NCI-H1092 treated with DMSO at 0.1 percent for 48 hours (cell line): Measurements from ENCODE around the gene CEACAM5.
"Not testable (repeated sequence)": the region's sequence is repeated elsewhere in the genome, so short reads cannot be mapped to it uniquely, and the experiment has no call there.

Source experiments
- DNase-seq: peaks from one replicate; lab custom pipeline; 2025; lab: John Stamatoyannopoulos, UW

CEACAM5 gene

GRCh38 chr19:41740415-41741243 is 32.2 kb downstream of the CEACAM5 start:
- DNase-seq, result no peak

DNA sequence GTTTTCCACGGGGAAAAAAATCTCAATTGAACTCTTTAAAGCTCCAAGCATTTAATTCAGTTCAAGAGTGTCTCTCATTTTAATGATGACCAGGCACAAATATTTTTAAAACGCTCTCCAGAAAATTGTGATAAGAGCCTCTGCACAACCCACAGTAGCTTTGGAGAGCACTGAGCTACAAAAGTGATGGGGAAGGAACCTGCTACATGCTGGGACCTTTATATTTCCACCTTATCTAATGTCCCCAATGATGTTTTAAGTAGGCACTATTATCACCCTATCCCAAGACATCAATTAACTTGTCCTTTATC is 32.8 kb downstream of the CEACAM5 start:
- no peak for DNase-seq

GRCh38 chr19:41744850-41745249 is 36.4 kb downstream of the CEACAM5 start:
- no peak for DNase-seq

DNA sequence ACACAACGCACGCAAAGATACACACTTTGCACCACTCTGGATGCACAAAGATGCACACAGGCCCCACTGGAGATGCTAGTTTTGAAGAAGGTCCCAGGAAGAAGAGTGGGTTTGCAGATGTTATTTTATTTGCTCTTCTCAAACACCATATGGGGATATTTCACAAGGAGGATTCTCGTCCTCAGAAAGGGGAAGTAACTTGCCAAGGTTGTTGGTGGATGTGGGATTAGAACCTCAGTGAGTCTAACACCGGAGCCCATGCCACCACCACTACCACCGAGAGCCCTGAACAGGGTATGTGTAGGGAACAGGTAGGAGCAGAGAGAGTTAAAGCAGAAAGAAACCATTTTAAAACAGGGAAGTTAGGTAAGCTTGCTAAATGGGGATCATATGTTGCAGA is 37.3 kb downstream of the CEACAM5 start:
- DNase-seq, result peak; percentile 34

GRCh38 chr19:41746593-41747227 is 38.3 kb downstream of the CEACAM5 start:
- DNase-seq, result peak; percentile 84

DNA sequence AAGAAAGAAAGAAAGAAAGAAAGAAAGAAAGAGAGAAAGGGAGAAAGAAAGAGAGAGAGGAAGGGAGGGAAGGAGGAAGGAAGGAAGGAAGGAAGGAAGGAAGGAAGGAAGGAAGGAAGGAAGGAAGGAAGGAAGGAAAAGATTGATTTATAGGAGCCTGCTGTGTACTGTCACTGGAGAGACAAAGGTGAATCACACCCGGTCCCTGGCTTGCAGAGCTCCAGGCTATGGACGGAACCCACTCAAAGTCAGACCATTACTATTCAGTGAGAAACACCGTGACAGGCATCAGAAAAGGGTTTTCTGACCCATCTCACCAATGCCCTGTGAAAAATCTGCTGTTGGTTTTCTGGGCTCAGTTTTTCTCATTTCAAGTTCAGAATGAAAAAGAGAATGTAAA is 39.6 kb downstream of the CEACAM5 start:
- no peak for DNase-seq

GRCh38 chr19:41750248-41751134 is 42.1 kb downstream of the CEACAM5 start:
- peak; percentile 57 for DNase-seq

GRCh38 chr19:41753159-41753558 is 44.7 kb downstream of the CEACAM5 start:
- no peak for DNase-seq

DNA sequence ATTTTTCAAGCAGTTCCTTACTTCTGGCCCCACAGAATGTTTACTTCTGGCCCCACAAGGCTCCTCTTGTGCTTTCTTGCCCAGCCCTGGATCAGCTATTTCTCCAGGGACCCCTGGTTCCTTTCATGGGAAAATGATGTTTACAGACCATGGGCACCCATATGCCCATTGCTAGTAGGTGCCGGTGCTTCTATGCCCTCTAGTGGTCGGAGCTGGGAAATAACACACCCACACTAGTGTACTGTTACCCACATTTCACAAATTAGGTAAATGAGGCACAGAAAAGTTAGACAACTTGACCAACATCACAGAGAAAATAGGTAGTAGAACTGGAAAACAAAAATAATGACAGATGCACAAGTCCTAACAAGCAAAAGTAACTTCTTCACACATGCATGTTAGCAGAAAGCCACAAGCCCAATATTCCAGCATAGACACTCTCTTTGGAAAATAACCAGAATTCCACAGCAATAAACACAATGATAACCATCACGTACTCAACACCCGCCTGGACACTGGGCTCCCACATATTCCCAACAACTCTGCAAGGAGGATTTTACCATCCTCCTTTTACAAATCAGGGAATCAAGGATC is 45.6 kb downstream of the CEACAM5 start:
- peak; percentile 77 for DNase-seq

GRCh38 chr19:41755328-41755913 is 47.0 kb downstream of the CEACAM5 start, which contains the start of gene CEACAM6:
CEACAM6 (plus strand) TSS chr19:41755530; CDS start chr19:41755639, 109 bp downstream.
- DNase-seq, result no peak

DNA sequence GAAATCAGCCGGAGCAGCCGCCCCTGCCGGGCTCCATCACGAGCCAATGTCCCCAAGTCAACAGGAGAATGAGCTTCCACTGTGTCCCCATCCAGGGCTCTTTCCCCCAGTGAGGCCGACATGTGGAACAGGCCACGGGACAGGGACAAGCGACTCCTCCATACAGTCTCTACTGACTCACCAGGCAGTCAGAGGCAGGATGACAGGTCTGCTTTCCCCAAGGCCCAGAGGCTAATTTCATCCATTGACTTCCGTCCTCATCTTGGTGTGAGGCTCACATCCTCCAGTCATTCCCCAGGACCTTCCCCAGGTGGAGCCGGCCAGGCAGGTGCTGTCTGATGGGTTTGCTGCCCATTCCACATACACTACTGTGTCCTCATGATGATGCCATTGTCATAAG is 50.4 kb downstream of the CEACAM5 start:
- no peak for DNase-seq

GRCh38 chr19:41767115-41767514 is 58.7 kb downstream of the CEACAM5 start:
- no peak for DNase-seq

DNA sequence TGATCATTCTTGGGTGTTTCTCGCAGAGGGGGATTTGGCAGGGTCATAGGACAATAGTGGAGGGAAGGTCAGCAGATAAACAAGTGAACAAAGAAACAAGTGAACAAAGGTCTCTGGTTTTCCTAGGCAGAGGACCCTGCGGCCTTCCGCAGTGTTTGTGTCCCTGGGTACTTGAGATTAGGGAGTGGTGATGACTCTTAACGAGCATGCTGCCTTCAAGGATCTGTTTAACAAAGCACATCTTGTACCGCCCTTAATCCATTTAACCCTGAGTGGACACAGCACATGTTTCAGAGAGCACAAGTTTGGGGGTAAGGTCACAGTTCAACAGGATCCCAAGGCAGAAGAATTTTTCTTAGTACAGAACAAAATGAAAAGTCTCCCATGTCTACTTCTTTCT is 59.7 kb downstream of the CEACAM5 start:
- not testable (repeated sequence) for DNase-seq

DNA sequence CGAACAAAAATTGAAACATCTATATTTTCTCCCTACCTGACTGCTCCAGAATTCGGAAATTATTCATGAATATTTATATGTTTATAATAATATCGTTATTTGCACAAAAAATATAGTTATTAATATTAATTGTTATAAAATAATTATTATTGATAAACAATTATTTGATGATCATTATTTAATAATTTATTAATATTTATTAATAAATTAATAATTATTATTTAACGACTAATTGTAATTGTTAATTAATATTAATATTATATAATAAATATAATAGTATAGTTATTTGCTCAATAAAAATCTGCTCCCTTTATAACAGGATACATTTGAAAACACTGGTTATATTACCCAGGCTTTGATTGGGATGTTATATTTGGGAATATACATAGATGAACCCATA is 61.2 kb downstream of the CEACAM5 start:
- DNase-seq, result no peak

DNA sequence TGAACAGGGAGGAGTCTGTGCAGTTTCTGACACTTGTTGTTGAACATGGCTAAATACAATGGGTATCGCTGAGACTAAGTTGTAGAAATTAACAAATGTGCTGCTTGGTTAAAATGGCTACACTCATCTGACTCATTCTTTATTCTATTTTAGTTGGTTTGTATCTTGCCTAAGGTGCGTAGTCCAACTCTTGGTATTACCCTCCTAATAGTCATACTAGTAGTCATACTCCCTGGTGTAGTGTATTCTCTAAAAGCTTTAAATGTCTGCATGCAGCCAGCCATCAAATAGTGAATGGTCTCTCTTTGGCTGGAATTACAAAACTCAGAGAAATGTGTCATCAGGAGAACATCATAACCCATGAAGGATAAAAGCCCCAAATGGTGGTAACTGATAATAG is 63.0 kb downstream of the CEACAM5 start:
- no peak for DNase-seq

DNA sequence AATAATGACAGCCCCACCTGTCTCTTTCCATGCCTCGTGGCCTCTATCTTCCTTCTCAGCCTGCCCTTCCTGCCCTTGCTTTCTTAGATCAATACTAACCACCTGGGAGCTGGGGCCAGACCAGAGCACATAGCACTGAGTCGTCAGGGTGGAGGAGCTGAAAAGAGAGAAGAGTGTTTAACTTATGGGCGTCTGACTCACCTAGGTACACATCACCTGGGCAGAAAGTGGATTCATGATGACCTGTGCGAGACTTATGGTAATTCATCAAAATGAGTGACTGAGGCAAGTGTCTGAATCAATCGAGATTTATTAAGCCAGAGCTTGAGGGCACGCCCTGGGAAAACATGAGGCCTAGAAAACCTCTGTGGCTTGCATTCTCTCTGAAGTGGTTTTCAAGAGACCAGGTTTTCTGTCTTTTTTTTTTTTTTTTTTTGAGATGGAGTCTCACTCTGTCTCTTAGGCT is 66.1 kb downstream of the CEACAM5 start:
- peak; percentile 86 for DNase-seq

DNA sequence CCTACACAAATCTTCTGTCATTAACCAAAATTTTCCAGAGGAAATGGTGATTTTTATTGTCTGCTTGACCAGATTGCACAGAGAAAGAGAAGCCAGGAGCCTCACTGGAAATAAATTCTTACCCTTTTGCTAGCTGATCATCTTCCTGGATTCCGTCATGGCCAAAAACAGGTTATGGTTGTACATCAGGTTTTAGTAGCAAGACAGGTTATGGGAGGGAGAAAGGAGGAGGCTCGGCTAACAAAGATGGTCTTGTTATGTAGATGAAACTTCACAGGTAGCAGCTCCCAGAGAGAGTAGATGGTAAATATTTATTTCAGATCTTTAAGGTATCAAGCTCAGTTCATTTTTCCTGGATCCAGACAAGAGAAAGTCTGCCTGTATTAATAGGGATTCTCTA is 68.3 kb downstream of the CEACAM5 start:
- no peak for DNase-seq
